GM18858 (cell line): ENCODE data around the gene LGR5.
A peak's percentile ranks its signal among the peaks of the same experiment; 100 is the strongest.

Experiments used
- ATAC-seq: cut with Tn5 transposase; IDR thresholded peaks from one replicate; pipeline ENCODE4 v1.9.1; 2021; ENCODE audit not compliant: unreplicated experiment

The LGR5 gene, protein sequence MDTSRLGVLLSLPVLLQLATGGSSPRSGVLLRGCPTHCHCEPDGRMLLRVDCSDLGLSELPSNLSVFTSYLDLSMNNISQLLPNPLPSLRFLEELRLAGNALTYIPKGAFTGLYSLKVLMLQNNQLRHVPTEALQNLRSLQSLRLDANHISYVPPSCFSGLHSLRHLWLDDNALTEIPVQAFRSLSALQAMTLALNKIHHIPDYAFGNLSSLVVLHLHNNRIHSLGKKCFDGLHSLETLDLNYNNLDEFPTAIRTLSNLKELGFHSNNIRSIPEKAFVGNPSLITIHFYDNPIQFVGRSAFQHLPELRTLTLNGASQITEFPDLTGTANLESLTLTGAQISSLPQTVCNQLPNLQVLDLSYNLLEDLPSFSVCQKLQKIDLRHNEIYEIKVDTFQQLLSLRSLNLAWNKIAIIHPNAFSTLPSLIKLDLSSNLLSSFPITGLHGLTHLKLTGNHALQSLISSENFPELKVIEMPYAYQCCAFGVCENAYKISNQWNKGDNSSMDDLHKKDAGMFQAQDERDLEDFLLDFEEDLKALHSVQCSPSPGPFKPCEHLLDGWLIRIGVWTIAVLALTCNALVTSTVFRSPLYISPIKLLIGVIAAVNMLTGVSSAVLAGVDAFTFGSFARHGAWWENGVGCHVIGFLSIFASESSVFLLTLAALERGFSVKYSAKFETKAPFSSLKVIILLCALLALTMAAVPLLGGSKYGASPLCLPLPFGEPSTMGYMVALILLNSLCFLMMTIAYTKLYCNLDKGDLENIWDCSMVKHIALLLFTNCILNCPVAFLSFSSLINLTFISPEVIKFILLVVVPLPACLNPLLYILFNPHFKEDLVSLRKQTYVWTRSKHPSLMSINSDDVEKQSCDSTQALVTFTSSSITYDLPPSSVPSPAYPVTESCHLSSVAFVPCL

DNA sequence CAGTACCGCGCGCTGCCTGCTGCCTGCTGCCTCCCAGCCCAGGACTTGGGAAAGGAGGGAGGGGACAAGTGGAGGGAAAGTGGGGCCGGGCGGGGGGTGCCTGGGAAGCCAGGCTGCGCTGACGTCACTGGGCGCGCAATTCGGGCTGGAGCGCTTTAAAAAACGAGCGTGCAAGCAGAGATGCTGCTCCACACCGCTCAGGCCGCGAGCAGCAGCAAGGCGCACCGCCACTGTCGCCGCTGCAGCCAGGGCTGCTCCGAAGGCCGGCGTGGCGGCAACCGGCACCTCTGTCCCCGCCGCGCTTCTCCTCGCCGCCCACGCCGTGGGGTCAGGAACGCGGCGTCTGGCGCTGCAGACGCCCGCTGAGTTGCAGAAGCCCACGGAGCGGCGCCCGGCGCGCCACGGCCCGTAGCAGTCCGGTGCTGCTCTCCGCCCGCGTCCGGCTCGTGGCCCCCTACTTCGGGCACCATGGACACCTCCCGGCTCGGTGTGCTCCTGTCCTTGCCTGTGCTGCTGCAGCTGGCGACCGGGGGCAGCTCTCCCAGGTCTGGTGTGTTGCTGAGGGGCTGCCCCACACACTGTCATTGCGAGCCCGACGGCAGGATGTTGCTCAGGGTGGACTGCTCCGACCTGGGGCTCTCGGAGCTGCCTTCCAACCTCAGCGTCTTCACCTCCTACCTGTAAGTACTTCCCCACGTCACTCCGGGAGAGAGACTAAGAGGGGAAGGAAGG lies at the start of gene LGR5:
LGR5 (plus strand) TSS at position 186 of the 732 bp plus-strand sequence; CDS start at position 469, 283 bp downstream.
- no peak for ATAC-seq

DNA sequence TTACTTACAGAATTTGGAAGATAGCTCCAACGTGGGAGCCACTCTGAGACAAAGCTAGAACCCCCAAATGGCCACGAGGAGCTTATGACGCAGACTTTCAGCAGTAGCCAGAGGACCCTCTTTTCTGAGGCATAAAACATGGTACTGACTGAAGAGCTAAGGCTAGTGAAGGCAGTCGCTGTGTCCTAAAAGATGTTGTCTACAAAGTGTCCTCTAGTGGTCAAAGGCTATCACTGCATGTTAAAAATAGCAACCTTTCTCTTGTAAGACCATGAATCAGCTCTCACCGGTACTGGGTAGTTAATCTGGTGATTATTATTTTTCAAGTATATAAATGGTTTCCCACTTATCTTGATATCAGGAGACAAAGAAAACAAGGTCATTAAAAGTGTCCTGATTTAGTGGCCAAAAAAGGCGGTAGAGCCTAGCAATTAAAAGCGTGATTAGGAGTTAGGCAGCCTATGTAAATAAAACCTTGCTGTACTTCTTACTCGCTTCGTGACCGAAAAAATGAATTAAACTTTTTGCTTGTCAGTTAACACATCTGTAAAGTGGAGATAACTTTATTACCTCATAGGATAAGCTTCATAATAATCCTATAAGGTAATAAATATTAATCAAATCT lies 47.0 kb upstream of the LGR5 start:
- peak; percentile 98 for ATAC-seq

DNA sequence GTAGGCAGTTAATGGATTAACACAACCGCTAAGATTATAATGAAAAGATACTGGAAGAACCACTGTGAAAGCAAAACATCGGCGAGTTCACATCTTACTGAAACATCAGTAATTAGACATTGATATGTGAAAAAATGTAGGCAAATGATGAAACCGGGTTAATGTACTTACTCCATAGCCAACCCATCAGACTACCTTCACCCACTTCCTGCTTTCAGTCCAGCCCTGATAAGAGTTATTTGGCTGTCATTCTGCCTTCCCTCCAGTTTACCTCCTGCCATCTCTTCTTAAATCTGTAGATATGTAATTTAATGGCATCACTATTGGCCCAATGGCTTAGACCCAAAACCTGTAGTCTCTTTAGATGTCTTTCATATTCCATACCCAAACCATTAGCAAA lies 46.0 kb upstream of the LGR5 start:
- no peak for ATAC-seq

DNA sequence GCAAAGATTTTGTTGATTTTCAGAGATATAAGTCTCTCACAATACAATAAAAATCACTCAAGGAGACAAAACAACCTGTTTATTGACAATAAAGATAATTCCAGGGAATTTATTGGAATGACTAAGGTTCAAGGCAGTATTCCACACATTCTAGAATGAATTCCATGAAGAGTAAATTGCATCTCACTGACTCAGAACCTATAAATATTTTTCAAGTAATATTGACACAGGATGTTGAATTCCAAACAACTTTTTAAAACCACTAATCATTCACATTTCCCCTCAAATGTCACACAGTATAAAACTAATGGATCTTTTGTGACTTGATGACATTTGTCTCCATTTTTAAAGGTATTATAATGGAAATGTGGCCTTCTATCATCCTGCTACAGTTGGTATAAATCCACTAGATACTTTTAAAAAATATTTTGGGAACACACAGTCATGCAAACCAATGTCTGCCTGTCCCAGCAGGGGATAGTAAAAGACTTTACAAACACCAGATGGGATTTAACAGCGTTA lies 42.1 kb upstream of the LGR5 start:
- no peak for ATAC-seq

DNA sequence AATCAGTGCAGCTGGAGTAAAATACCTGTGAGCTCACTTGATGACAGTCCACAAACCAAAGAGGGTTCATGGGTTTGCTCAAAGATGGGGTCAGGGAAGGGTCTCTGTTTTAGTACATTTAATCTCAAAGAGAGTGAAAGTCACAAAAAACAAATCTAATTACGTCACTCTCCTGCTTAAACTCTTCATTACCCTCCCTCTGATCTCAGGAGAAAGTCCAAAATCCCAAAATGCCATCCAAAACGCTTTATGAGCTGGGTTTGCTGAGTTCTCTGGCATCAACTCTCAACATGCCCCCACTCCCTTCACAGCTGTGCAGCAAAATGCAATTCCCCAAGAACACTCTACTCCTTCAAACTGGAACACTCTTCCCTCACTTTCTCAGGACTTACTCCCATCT lies 40.4 kb upstream of the LGR5 start:
- ATAC-seq, result no peak

DNA sequence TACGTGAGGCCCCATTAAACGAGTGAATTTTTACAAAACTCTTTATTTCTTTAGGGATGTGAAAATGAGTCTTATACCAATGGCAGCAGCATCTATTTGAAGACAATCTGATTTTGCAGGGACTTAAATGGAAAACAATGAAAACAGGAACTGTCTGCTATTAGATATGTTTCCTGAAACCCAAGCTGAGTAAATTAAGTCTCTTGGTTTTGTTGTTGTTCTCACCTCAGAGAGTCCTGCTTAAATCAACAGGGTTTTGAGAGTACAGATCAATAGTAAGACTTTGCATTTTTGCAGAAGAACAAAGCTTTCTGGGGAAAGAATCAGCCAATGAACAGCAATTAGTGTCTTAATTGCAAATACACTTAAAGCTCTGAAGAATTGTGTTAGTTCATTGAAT lies 39.1 kb upstream of the LGR5 start:
- ATAC-seq, result peak; percentile 78

DNA sequence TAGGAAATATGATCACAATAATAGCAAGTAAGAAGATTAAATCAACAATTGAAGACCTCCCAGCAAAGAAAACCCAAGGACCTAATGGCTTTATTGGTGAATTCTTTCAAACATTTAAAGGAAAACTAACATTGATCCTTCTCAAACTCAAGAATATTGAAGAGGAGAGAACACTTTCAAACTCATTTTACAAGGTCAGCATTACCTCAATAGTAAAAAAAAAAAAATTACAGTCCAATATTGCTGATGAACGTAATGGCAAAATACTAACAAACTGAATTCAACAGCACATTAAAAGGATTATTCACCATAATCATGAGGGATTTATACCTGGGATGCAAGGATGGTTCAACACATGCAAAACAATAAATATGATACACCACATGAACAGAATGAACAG lies 33.7 kb upstream of the LGR5 start:
- no peak for ATAC-seq

DNA sequence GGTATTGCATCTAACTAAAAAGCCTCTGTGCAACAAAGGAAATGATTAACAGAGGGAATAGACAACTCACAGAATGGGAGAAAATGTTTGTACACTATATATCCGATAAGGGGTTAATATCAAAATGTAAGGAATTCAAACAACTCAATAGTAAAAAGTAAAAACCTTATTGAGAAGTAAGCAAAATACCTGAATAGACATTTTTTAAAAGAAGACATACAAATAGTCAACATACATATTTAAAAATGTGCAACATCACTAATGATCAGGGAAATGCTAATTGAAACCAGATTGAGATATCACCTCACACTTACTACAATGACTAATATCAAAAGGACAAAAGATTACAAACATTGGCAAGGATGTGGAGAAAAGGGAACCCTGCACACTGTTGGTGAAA lies 31.9 kb upstream of the LGR5 start:
- no peak for ATAC-seq

DNA sequence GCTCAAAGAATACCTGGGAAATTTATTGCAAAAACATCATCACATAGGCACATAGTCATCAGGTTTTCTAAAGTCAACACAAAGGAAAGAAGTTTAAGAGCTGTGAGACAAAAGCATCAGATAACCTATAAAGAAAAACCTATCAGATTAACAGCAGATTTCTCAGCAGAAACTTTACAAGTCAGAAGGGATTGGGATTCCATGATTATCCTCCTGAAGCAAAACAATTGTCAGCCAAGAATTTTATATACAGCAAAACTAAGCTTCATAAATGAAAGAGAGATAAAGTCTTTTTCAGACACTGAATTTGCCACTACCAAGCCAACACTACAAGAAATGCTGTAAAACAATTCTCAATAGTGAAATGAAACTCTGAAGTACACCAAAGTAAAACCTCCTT lies 28.8 kb upstream of the LGR5 start:
- no peak for ATAC-seq

DNA sequence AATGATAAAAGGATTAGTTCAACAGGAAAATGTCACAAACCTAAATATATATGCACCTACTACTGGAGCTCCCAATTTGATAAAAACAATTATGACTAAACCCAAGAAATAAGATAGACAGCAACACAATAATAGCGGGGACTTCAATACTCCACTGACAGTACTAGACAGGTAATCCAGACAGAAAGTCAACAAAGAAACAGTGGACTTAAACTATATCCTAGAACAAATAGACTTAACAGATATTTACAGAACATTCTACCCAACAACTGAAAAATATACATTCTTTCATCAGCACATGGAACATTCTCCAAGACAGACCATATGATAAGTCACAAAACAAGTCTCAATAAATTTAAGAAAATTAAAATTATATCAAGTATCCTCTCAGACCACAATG lies 28.0 kb upstream of the LGR5 start:
- no peak for ATAC-seq

DNA sequence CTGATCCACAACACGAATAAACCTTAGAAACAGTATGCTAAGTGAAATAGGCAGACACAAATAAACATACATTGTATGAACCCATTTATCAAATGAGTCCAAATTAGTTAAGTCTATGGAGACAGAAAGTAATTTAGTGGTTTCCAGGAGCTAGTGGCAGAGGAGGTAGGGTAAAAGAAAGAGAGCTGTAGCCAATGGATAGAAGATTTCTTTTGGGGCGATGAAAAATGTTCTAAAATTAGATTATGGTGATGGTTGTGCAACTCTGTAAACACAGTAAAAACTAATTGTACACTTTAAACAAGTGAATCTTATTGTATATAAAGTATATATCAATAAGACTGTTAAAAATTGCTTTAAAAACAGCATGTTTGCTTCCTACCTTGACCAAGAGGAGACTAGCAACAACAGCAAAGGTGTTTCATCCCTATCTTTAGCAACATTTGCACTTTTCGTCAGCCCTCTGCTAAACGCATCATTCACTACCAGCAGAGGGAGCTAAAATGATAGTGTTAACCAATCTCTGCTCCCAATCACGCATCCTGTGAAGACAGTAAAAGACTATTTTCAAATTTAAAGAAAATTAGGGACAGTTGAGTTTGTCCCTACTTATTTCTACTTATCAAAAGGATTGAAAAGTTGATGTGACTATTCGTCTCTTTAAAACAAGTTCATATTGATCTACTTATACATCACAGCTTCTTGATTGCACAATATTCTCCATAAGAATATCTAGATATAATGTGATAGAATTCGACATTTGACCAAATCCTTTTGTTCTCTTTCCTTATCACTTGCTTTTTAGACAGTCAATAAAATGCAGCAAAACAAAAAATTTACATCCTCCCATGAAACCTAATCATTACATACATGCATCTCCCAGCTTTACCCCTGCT lies 24.0 kb upstream of the LGR5 start:
- ATAC-seq, result peak; percentile 83

DNA sequence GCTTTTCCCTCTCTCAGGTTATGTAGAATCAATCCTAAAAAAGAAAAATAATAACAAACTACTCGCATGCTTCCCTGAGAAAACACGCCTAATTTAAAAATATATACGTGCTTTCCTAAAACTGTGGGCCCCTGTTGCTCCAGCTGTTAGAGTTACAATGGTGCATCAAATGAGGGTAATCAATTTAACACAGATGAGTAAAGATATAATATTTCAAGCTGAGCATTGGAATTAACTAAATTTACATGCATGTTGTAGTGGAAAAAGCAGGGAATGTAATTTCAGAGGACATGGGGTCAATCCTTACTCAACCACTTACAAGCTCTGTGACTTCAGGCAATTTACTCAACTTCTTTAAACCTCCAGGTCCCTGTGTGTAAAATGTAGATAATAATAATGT lies 22.4 kb upstream of the LGR5 start:
- ATAC-seq, result no peak

DNA sequence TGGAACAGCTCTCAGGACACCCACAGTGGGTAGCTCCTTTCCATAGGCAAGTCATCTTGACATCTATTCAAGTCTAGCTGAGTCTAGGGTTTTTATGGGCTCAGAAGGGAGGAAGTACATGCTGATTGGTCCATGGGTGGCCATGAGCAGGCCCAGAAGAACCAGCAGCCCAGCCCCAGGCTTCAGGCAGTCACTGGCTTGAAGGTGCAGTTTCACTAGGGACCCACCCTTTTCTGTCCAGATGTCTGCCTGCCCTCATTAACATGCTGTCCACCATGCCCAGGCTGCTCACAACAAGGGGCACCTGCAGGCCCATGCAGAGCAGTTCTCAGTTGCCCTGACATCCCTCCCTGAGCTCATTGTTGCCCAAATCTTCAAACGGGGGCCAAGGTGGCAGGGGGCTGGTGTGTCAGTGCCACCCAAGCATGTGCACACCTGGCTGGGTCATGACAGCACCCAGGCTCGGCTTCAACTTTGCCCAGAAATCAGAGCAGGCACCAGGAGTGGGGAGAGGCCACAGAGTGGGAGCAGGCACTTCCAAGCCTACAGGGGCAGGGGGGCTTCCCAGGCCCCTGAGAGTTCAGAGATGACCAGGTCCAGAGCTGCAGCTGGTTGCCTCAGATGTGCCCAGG lies 18.7 kb upstream of the LGR5 start:
- ATAC-seq, result no peak

DNA sequence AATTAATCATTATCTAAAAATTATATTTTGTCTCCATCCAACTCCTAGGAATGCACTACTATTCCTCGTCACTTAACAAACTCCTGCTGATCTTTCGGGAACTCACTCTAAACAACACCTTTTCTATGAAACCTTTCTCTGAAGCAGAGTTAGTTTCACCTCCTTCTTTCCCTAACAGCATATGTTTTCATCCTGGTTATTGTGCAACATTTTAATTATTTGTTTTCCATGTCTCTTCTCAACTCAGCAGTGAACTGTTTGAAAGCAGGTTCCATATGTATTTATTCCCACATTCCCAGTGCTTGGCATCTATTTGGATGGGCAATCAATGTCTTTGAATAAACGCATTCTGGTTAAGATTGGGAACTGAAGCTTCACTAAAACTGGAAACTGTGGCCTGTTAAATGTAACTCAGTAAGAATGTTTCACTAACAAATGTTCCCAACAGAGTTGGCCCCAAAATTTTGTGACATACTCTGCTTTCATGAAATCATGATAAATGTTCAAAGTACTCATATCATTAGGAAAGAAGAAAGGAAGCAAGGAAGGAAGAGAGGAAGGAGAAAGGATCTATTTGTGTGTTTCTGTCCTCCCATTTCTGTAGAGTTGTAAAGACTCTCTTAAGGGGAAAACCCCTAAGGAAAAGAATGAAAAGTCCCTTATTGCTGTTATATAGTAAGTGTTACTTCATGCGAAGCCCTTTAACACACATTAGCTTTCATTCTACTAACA lies 13.9 kb upstream of the LGR5 start:
- ATAC-seq, result no peak

DNA sequence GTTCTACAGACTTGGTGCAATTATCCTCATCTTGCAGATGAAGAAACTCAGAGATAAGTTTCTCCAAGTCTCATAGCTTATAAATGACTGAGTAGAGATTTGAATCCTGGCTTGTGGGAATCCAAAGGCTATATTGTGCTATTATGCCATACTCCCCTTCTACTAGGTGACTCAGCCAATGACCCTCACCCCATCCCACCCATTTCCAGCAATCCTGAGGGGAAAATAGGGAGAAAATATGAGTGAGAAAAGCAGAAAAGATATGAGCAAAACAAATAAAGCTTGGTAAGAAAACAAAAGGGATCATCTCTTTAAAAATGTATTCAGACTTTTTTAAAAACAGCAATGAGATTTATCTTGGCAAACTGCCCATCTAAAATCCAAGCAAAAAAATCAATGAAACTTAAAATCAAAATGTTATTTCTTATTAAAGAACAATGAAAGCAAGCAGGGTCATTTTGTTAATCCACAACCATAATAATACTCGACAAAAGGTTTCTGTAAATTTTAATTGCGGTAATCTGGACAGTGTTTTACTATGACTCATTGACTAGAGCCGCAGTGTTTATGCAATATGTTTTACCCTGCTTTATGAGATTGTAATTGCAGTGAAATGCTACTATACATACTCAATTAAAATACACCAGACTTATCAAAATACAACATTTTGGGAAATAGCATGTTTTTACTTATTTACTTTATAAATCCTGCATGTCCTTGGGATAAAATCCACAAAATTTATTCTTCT lies 13.1 kb upstream of the LGR5 start:
- ATAC-seq, result no peak

DNA sequence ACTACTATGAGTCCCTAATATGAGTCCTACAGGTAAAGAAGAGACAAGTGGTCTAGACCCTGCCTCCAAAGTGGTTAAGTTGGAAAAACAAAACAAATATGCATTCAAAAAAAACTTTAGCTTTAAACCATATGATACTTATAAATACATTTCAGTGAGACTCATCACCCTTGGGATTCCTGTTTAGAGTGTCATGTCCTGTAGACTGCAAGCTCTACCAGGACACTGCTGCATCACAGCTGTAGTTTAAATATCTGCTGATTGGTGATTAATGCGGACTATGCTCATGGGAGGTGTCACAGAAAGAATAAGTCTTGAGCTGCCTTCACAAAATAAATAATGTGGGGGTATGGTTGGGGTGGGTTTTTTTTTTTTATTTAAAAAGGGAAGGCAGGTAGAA lies 8.8 kb upstream of the LGR5 start:
- no peak for ATAC-seq

DNA sequence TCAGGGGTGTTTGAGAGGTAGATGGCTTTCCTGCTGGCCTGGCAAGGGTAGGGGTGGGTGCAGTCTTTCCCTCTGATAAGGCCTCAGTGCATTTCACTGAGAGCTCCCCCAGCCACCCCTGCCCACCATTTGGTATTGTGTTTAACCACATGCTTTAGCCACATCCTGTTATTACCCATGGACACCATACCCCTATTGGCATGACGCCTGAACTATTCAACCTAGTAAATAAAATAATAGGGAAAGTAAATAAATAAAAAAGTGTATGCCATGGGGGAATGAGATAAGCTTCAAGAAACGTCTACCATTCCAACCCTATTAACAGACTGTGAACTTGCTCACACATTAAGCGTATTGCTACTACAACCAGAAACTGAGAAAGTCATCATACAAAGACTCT lies 7.6 kb upstream of the LGR5 start:
- ATAC-seq, result no peak

DNA sequence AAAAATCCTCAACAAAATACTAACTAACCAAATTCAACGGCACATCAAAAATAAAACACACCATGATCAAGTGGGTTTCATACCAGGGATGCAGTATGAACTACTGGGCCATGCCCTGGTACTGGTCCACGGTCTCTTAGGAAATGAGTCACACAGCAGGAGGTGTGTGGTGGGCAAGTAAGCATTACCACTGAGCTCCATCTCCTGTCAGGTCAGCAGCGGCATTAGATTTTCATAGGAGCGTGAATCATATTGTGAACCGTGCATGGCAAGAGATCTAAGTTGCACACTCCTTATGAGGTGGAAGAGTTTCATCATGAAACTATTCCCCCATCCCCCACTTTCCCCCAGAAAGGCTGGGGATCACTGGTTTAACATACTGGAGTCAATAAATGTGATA lies 6.7 kb upstream of the LGR5 start:
- no peak for ATAC-seq
